K562 (cell line): ENCODE results near the gene ACTN1.

Experiments used
- CTCF ChIP-seq, 3 experiments: IDR thresholded peaks in 2 of 3; conservative IDR thresholded peaks in 1 of 3; 2 replicates each; pipeline ENCODE4 v1.5.1; 2011 to 2012; ENCODE audit warnings: low read length in 3 of 3, mild to moderate bottlenecking in 3 of 3, control low read depth in 2 of 3, improper control_type of control experiment in 1 of 3, inconsistent platforms in 1 of 3, low read depth in 1 of 3, mixed read lengths in 1 of 3, moderate library complexity in 1 of 3; ENCODE audit not compliant: insufficient read depth in 2 of 3
- HDGF ChIP-seq: fragments of 450-650 bp; IDR thresholded peaks from 2 replicates; pipeline ENCODE4 v1.6.1; 2016
- RAD21 ChIP-seq, 2 experiments: fragments of 250-450 bp in 1 of 2; fragments of 450-650 bp in 1 of 2; sonication (Bioruptor Pico) in 1 of 2; formaldehyde crosslinking in 1 of 2; IDR thresholded peaks in 1 of 2; conservative IDR thresholded peaks in 1 of 2; 2 replicates each; pipeline versions ENCODE4 v1.4.0 to v1.8.0; 2020 to 2022; ENCODE audit warnings: mild to moderate bottlenecking in 2 of 2, moderate library complexity in 1 of 2
- SMARCC2 ChIP-seq: fragments of 450-650 bp; IDR thresholded peaks from 2 replicates; pipeline ENCODE4 v1.6.1; 2017; ENCODE audit warnings: antibody characterized with exemption, moderate library complexity, mild to moderate bottlenecking, low read depth
- ZBTB26 ChIP-seq: fragments of 450-650 bp; formaldehyde crosslinking; IDR thresholded peaks from 2 replicates; pipeline ENCODE4 v1.4.0; 2022; ENCODE audit warnings: missing genetic modification characterization
- ZC3H4 ChIP-seq: sonication (generic); formaldehyde crosslinking; IDR thresholded peaks from 2 replicates; pipeline ENCODE4 v1.9.0; 2021; ENCODE audit warnings: missing genetic modification reagents, borderline replicate concordance

GRCh38 chr14:68982581-68982980, 3.5 kb upstream of the ACTN1 start:
- no peak for TF ChIP-seq HDGF
- TF ChIP-seq ZBTB26 (CRISPR knock-in tag), result no peak
- TF ChIP-seq RAD21 (CRISPR knock-in tag; conservative IDR thresholded peaks at IDR 0.05 in 1 of 2, IDR thresholded peaks at IDR 0.05 in 1 of 2), result no peak
- no peak for TF ChIP-seq ZC3H4 (CRISPR knock-in tag)
- TF ChIP-seq CTCF (IDR thresholded peaks at IDR 0.05 in 2 of 3, conservative IDR thresholded peaks at IDR 0.05 in 1 of 3; ENCODE audit: insufficient read depth in 2 of 3, low read depth in 1 of 3, low read length in 3 of 3), result no peak
- TF ChIP-seq SMARCC2, result no peak
